Transverse colon (tissue), 4 donors: Measurements from ENCODE around the gene IRF8. TPM values are rescaled to one million over a fixed set of nuclear protein-coding genes. Genes with fewer than 3 reads are reported as not detected.

Source experiments
- DNase-seq: peaks from one replicate; pipeline ENCODE4 v3.0.0-alpha.2; 2019
- H3K27ac ChIP-seq, 4 donors: fragments of 200-600 bp; sonication (generic); 2 replicates each; pipeline ENCODE4 v1.5.1; 2016 to 2018; ENCODE audit warnings: inconsistent platforms in 4 of 4
- H3K27me3 ChIP-seq: fragments of 200-600 bp; sonication (generic); 2 replicates; pipeline ENCODE4 v1.5.1; 2017; ENCODE audit warnings: inconsistent platforms
- H3K36me3 ChIP-seq, 4 donors: fragments of 200-600 bp; sonication (generic); 2 replicates each; pipeline ENCODE4 v1.5.1; 2017 to 2019; ENCODE audit warnings: inconsistent platforms in 4 of 4
- H3K4me1 ChIP-seq, 4 donors: fragments of 200-600 bp; sonication (generic); 2 replicates each; pipeline ENCODE4 v1.5.1; 2017 to 2020; ENCODE audit warnings: inconsistent platforms in 4 of 4
- H3K4me3 ChIP-seq, 4 donors: fragments of 200-600 bp; sonication (generic); 1 replicate in 1 of 4; 2 replicates in 3 of 4; pipeline versions ENCODE4 v1.5.1 to v1.6.1; 2017 to 2019; ENCODE audit warnings: inconsistent platforms in 4 of 4
- H3K9me3 ChIP-seq, 2 donors: fragments of 200-600 bp; sonication (generic); 2 replicates each; pipeline ENCODE4 v1.5.1; 2017 to 2019; ENCODE audit warnings: inconsistent platforms in 2 of 2
- CTCF ChIP-seq, 5 experiments: fragments of 200-600 bp in 3 of 5; fragments of 450-650 bp in 2 of 5; sonication (generic) in 3 of 5; IDR thresholded peaks; 1 replicate in 2 of 5; 2 replicates in 3 of 5; pipeline ENCODE4 v1.5.1; 2016 to 2017; ENCODE audit warnings: antibody characterized with exemption in 5 of 5, inconsistent platforms in 3 of 5, mild to moderate bottlenecking in 2 of 5, moderate library complexity in 1 of 5
- EP300 ChIP-seq: sonication (generic); formaldehyde crosslinking; IDR thresholded peaks from one replicate; pipeline ENCODE4 v1.6.1; 2017; ENCODE audit warnings: antibody characterized with exemption, low read depth
- POLR2A ChIP-seq: fragments of 450-650 bp; IDR thresholded peaks from one replicate; pipeline ENCODE4 v1.6.1; 2016; ENCODE audit warnings: antibody characterized with exemption, mild to moderate bottlenecking, moderate library complexity
- POLR2AphosphoS5 ChIP-seq, 3 donors: sonication (generic); formaldehyde crosslinking; IDR thresholded peaks; one replicate each; pipeline ENCODE4 v1.6.1; 2016; ENCODE audit warnings: antibody characterized with exemption in 3 of 3
- WGBS, 2 donors: methylation state at CpG; one replicate each; pipeline ENCODE4 v1.1.5; 2018; ENCODE audit warnings: low coverage in 1 of 2; 5-methylcytosine and 5-hydroxymethylcytosine counted together
- in situ Hi-C, 4 donors: fragments of 200-750 bp; cut with MboI; loops; one replicate each; pipeline versions ENCODE4 v1.15.0 to v1.15.1; 2017; ENCODE audit warnings: low sequenced_read_pairs in 3 of 4, low pct_ligation_motif_present in 1 of 4, low pct_unique_long_range_greater_than_20kb in 1 of 4
- intact Hi-C: fragments of 100-400 bp; cut with DNase I; formaldehyde crosslinking; loops from one replicate; pipeline ENCODE4 v1.15.1; 2023; ENCODE audit warnings: low total_unique reads
- total RNA-seq, 4 donors: library from RNA; depleted of rRNA; stranded (reverse); fragments of >200 nt; gene quantifications; one replicate each; pipeline ENCODE4 v1.1.0, GENCODE V29; 2016

IRF8 gene
- total RNA-seq, 4 donors from 2014 or later = 20.7 to 70.7 (median 45.2) TPM

GRCh38 chr16:85880861-85881260 is 18.1 kb upstream of the IRF8 start:
- in situ Hi-C loops = no loop called here
- TF ChIP-seq POLR2A (no peak), CTCF (IDR thresholded peaks at IDR 0.05) (no peak), POLR2AphosphoS5 (IDR thresholded peaks at IDR 0.05) (no peak), EP300 (no peak)
- WGBS, 2 donors = 98% methylated on average over 3 of the region's 3 CpGs; no CpG with 5 or more reads in 1 of the 2 donors
- intact Hi-C loops = no loop called here
- H3K27ac ChIP-seq = no peak overlapping the region
- no peaks in the 10 kb centered on the region for H3K4me1 ChIP-seq
- peaks cover 6% of the 10 kb centered on the region for H3K27me3 ChIP-seq
- no peak overlapping the region for H3K4me3 ChIP-seq
- no peaks in the 10 kb centered on the region for H3K36me3 ChIP-seq
- DNase-seq = no peak
- H3K9me3 ChIP-seq = no peaks in the 10 kb centered on the region

GRCh38 chr16:85881436-85881835 is 17.5 kb upstream of the IRF8 start:
- Histone ChIP-seq H3K36me3 (no peaks in the 10 kb centered on the region), H3K27me3 (peaks cover 6% of the 10 kb centered on the region), H3K4me1 (no peaks in the 10 kb centered on the region), H3K4me3 (no peak overlapping the region), H3K9me3 (no peaks in the 10 kb centered on the region), H3K27ac (no peak overlapping the region)
- DNase-seq = no peak
- WGBS, 2 donors = 75 to 100% methylated on average over 1 to 3 of the region's 3 CpGs
- in situ Hi-C loops (no loop called here), intact Hi-C loops (no loop called here)
- TF ChIP-seq POLR2AphosphoS5 (IDR thresholded peaks at IDR 0.05) (no peak), CTCF (IDR thresholded peaks at IDR 0.05) (no peak)

- intact Hi-C loops = no loop called here
- no peak overlapping the region for H3K27ac ChIP-seq
- no peaks in the 10 kb centered on the region for H3K9me3 ChIP-seq
- H3K4me3 ChIP-seq = no peak overlapping the region
- no peaks in the 10 kb centered on the region for H3K4me1 ChIP-seq
- TF ChIP-seq EP300 = no peak
- TF ChIP-seq POLR2AphosphoS5 (IDR thresholded peaks at IDR 0.05) = no peak
- no peak for TF ChIP-seq POLR2A
- TF ChIP-seq CTCF (IDR thresholded peaks at IDR 0.05) = no peak
- DNase-seq = no peak
- in situ Hi-C loops = no loop called here
- H3K36me3 ChIP-seq = no peaks in the 10 kb centered on the region
- peaks cover 6% of the 10 kb centered on the region for H3K27me3 ChIP-seq
- 49 to 89% methylated on average over 1 to 4 of the region's 4 CpGs for WGBS, 2 donors
These were observed 16.7 kb upstream of the IRF8 start for GRCh38 chr16:85882181-85882810.

GRCh38 chr16:85883813-85884212 is 15.1 kb upstream of the IRF8 start:
- DNase-seq = no peak
- peaks cover 6% of the 10 kb centered on the region for H3K27me3 ChIP-seq
- H3K9me3 ChIP-seq = no peaks in the 10 kb centered on the region
- intact Hi-C loops = no loop called here
- H3K27ac ChIP-seq = no peak overlapping the region
- peaks cover 0 to 1% (median 0%) of the 10 kb centered on the region in 4 donors for H3K4me1 ChIP-seq
- WGBS, 2 donors = 82 to 92% methylated on average over 4 to 14 of the region's 14 CpGs
- in situ Hi-C loops = no loop called here
- H3K4me3 ChIP-seq = no peak overlapping the region
- H3K36me3 ChIP-seq = no peaks in the 10 kb centered on the region
- no peak for TF ChIP-seq POLR2A
- no peak for TF ChIP-seq EP300
- TF ChIP-seq CTCF (IDR thresholded peaks at IDR 0.05) = no peak
- TF ChIP-seq POLR2AphosphoS5 (IDR thresholded peaks at IDR 0.05) = no peak
